Measurements from ENCODE around the gene ASTN2. TPM values are rescaled to one million over a fixed set of nuclear protein-coding genes. Genes with fewer than 3 reads are reported as not detected.

ASTN2 gene
- total RNA-seq, 6 experiments from 2014 or later = 0.91 to 3.1 (median 2.5) TPM

DNA sequence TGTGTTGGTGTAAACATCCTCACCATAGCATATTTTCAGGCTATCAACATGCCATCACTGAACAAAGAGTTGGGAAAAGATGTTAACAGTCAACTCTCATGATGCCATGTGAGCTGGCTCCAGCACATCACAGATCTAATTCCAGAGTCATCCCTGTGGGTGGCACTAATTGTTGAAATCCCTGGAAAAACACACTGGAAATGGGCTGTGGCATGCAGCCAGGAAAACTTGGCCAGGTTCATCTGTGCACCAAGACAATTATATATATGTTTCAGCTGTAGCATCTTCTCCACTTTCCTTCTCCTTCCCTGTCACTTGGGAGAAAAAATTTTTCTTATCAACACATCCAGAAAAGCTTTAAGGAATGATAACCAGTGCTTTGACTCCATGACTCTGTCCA, 414.0 kb downstream of the ASTN2 start:
- no peaks in the 10 kb centered on the region for H3K27me3 ChIP-seq
- no peak overlapping the region for H3K4me3 ChIP-seq
- H3K9me3 ChIP-seq = no peaks in the 10 kb centered on the region
- H3K36me3 ChIP-seq = no peaks in the 10 kb centered on the region
- no peak overlapping the region for H3K27ac ChIP-seq
- ATAC-seq (no peak), DNase-seq (no peak)
- no peaks in the 10 kb centered on the region for H3K4me1 ChIP-seq
- no peak for TF ChIP-seq POLR2A (IDR thresholded peaks at IDR 0.05)
- TF ChIP-seq, protein P1, sequence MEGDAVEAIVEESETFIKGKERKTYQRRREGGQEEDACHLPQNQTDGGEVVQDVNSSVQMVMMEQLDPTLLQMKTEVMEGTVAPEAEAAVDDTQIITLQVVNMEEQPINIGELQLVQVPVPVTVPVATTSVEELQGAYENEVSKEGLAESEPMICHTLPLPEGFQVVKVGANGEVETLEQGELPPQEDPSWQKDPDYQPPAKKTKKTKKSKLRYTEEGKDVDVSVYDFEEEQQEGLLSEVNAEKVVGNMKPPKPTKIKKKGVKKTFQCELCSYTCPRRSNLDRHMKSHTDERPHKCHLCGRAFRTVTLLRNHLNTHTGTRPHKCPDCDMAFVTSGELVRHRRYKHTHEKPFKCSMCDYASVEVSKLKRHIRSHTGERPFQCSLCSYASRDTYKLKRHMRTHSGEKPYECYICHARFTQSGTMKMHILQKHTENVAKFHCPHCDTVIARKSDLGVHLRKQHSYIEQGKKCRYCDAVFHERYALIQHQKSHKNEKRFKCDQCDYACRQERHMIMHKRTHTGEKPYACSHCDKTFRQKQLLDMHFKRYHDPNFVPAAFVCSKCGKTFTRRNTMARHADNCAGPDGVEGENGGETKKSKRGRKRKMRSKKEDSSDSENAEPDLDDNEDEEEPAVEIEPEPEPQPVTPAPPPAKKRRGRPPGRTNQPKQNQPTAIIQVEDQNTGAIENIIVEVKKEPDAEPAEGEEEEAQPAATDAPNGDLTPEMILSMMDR (IDR thresholded peaks at IDR 0.05) = no peak
- intact Hi-C loops (cut with DNase I) = no loop called here

DNA sequence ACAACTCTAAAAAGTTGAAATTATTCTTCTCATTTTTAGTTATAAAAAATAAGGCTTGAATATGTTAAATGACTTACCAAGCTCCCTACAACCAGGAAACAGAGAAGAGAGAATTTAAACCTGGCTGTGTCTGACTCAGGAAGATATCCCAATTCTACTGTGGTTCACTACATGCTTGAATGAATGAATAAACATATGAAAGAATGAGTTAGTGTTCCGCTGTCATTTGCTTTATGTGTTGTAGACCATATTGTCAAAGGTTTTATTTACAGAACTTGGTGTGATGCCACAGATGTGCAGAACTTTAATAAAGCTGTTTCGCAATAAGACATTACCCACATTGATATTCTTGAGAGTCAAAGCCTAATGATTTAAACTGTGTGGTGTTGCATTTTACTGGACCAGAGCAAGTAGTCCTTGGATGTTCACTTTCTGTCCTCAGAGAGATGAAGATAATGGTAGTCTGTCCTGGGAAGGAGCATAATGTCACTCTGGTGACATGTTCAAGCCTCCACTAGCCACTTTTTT, 414.6 kb downstream of the ASTN2 start:
- no peaks in the 10 kb centered on the region for H3K9me3 ChIP-seq
- DNase-seq (no peak), ATAC-seq (no peak)
- WGBS (ENCODE audit: insufficient coverage, low coverage, low lambda C conversion rate, missing lambda C conversion rate) = 79% methylated on average over 2 of the region's 2 CpGs
- TF ChIP-seq, protein P1 (IDR thresholded peaks at IDR 0.05) = no peak
- no peak for TF ChIP-seq POLR2A (IDR thresholded peaks at IDR 0.05)
- H3K27ac ChIP-seq = no peak overlapping the region
- H3K4me3 ChIP-seq = no peak overlapping the region
- no peaks in the 10 kb centered on the region for H3K4me1 ChIP-seq
- H3K36me3 ChIP-seq = no peaks in the 10 kb centered on the region
- intact Hi-C loops (cut with DNase I) = no loop called here
- H3K27me3 ChIP-seq = no peaks in the 10 kb centered on the region

DNA sequence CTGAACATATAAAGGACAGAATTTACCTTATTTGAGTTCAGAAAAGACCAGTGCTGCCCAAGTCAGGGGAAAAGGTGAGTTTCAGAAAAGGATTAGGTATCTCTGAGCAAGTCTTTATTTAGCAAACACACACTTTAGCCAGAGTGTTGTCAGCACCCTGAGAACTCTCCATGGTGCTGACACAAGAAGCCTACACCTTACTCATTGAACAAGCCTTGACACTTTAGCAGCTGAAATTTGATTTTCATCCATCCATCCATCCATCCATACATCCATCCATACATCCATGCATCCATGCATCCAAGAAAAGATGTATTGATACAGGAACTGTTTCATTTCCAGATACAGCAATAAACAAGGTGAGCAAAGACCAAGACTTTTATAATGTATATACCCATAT, 416.6 kb downstream of the ASTN2 start:
- H3K4me3 ChIP-seq = no peak overlapping the region
- H3K27me3 ChIP-seq = no peaks in the 10 kb centered on the region
- H3K9me3 ChIP-seq = no peaks in the 10 kb centered on the region
- no peak for DNase-seq
- no peak for ATAC-seq
- no peak overlapping the region for H3K27ac ChIP-seq
- intact Hi-C loops (cut with DNase I) = no loop called here
- TF ChIP-seq POLR2A (IDR thresholded peaks at IDR 0.05) = no peak
- TF ChIP-seq, protein P1 (IDR thresholded peaks at IDR 0.05) = no peak
- H3K4me1 ChIP-seq = no peaks in the 10 kb centered on the region
- H3K36me3 ChIP-seq = no peaks in the 10 kb centered on the region

DNA sequence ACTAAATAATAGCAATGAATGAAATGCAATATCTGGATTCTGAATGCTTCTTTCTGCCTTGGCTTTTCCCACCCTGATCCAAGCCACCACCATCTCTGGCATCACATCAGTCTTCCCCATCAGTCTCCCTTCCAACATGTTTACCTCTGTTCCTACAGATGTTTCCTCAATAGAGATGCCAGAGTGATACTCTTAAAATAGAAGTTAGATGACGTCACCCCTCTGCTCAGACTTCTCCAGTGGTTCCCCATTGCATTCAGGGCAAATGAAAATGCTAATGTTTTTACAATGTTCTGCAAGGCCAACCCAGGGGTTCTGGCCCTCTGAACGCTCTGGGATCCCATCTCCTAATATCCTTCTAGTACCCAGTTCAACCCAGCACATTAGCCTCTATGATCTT, 422.0 kb downstream of the ASTN2 start:
- Histone ChIP-seq H3K4me3 (no peak overlapping the region), H3K4me1 (no peaks in the 10 kb centered on the region), H3K9me3 (no peaks in the 10 kb centered on the region), H3K27ac (no peak overlapping the region), H3K36me3 (no peaks in the 10 kb centered on the region), H3K27me3 (no peaks in the 10 kb centered on the region)
- WGBS (ENCODE audit: insufficient coverage, low coverage, low lambda C conversion rate, missing lambda C conversion rate) = 13% methylated on average over 2 of the region's 2 CpGs
- TF ChIP-seq, protein P1 (IDR thresholded peaks at IDR 0.05) = no peak
- no peak for TF ChIP-seq POLR2A (IDR thresholded peaks at IDR 0.05)
- ATAC-seq (no peak), DNase-seq (no peak)
- intact Hi-C loops (cut with DNase I) = no loop called here

DNA sequence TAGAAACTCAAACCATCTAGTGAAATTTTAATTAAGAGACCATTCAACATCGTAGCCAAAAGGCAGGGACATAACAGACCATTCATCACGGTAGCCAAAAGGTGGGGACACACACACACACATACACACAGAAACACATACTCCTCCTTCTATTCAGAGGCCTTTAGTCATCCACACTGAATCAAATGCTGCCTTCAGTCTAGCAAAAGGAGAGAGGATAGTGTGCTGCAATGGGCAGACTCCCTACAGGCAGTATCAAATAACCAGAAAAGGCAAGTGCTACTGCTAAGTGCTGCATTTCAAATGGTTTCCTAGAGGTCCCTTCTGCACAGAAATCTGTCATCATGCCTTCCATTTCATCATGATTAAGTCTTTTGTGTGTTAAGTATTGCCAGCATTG, 423.8 kb downstream of the ASTN2 start:
- no peaks in the 10 kb centered on the region for H3K9me3 ChIP-seq

More for the DNA sequence above, 423.8 kb downstream of the ASTN2 start:
- TF ChIP-seq, protein P1 (IDR thresholded peaks at IDR 0.05) = no peak
- TF ChIP-seq POLR2A (IDR thresholded peaks at IDR 0.05) = no peak
- WGBS (ENCODE audit: insufficient coverage, low coverage, low lambda C conversion rate, missing lambda C conversion rate) = 52% methylated on average over 2 of the region's 2 CpGs
- Histone ChIP-seq H3K36me3 (no peaks in the 10 kb centered on the region), H3K27me3 (no peaks in the 10 kb centered on the region), H3K27ac (no peak overlapping the region), H3K4me3 (no peak overlapping the region), H3K4me1 (no peaks in the 10 kb centered on the region)
- no peak for ATAC-seq
- intact Hi-C loops (cut with DNase I) = no loop called here
- no peak for DNase-seq

Data from right lobe of liver (tissue), 6 donors.